Gastrocnemius medialis (tissue), 4 donors: ENCODE results near the gene TOP2B. TPM values are rescaled to one million over a fixed set of nuclear protein-coding genes. Genes with fewer than 3 reads are reported as not detected.

Experiments
- ATAC-seq, 2 donors: fragments of 150-250 bp; one replicate each; pipeline ENCODE4 v1.9.1; 2016
- DNase-seq, 2 donors: peaks; one replicate each; pipeline ENCODE4 v3.0.0-alpha.2; 2019
- H3K27ac ChIP-seq, 4 donors: fragments of 200-600 bp; sonication (generic); 1 replicate in 1 of 4; 2 replicates in 3 of 4; pipeline ENCODE4 v1.5.1; 2016 to 2018; ENCODE audit warnings: mild to moderate bottlenecking in 2 of 4, moderate library complexity in 1 of 4
- H3K27me3 ChIP-seq, 3 donors: fragments of 200-600 bp; sonication (generic) in 2 of 3; 1 replicate in 1 of 3; 2 replicates in 2 of 3; pipeline versions ENCODE4 v1.5.1 to v1.6.0; 2016 to 2019; ENCODE audit warnings: mild to moderate bottlenecking in 1 of 3, moderate library complexity in 1 of 3
- H3K36me3 ChIP-seq, 2 donors: fragments of 200-600 bp; sonication (generic) in 1 of 2; one replicate each; pipeline ENCODE4 v1.5.1; 2017 to 2018
- H3K4me1 ChIP-seq, 2 donors: fragments of 200-600 bp; sonication (generic) in 1 of 2; one replicate each; pipeline ENCODE4 v1.5.1; 2016 to 2017; ENCODE audit warnings: mild to moderate bottlenecking in 2 of 2
- H3K4me3 ChIP-seq, 4 donors: fragments of 200-600 bp; sonication (generic) in 3 of 4; 1 replicate in 1 of 4; 2 replicates in 3 of 4; pipeline ENCODE4 v1.5.1; 2016 to 2019; ENCODE audit warnings: mild to moderate bottlenecking in 2 of 4
- H3K9me3 ChIP-seq, 3 donors: fragments of 200-600 bp; sonication (generic) in 2 of 3; 1 replicate in 1 of 3; 2 replicates in 2 of 3; pipeline ENCODE4 v1.5.1; 2016 to 2019
- POLR2A ChIP-seq, 2 donors: fragments of 450-650 bp; IDR thresholded peaks; one replicate each; pipeline ENCODE4 v1.6.1; 2017; ENCODE audit warnings: antibody characterized with exemption in 2 of 2, mild to moderate bottlenecking in 2 of 2, moderate library complexity in 2 of 2
- in situ Hi-C, 4 donors: fragments of 200-750 bp; cut with MboI; loops; one replicate each; pipeline versions ENCODE4 v1.15.0 to v1.8.0; 2017; ENCODE audit warnings: low sequenced_read_pairs in 4 of 4
- intact Hi-C: fragments of 100-400 bp; cut with DNase I; formaldehyde crosslinking; loops from one replicate; pipeline ENCODE4 v1.15.1; 2023; ENCODE audit warnings: low total_unique reads
- total RNA-seq, 4 donors: library from RNA; depleted of rRNA; stranded (reverse); fragments of >200 nt; gene quantifications; one replicate each; pipeline versions ENCODE4 v1.1.0 to v1.2.3, GENCODE V29; 2016
- TF ChIP-seq, protein P1 (sequence below), 5 experiments: fragments of 450-650 bp in 3 of 5; fragments of 200-600 bp in 2 of 5; sonication (generic) in 2 of 5; IDR thresholded peaks in 4 of 5; conservative IDR thresholded peaks in 1 of 5; 1 replicate in 4 of 5; 2 replicates in 1 of 5; pipeline ENCODE4 v1.5.1; 2016 to 2019; ENCODE audit warnings: antibody characterized with exemption in 5 of 5, mild to moderate bottlenecking in 3 of 5, moderate library complexity in 3 of 5

TOP2B gene
- total RNA-seq, 4 donors from 2014 or later = 56.1 to 81.5 (median 64.7) TPM

DNA sequence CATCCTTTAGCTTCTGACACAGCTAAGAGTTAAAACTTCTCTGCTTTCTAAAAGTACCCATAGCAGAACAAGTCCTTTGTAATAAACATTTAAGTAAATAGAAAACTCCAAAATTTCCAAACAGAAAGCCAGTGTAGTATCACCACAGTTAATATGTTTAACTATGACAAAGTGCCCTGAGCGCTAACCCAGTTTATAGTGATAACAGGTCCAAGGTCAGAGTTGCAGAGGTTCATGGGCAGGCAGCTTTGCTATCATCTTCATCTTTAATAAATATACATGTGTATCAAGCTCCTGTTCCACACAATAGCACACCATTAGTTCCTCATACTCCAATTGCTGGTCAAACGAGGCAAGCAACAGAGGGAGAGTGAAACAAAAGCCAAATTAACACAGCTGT lies 12.4 kb upstream of the TOP2B start:
- intact Hi-C loops = no loop called here
- Histone ChIP-seq H3K4me1 (no peaks in the 10 kb centered on the region), H3K9me3 (no peaks in the 10 kb centered on the region), H3K36me3 (no peaks in the 10 kb centered on the region), H3K27me3 (no peaks in the 10 kb centered on the region), H3K4me3 (no peak overlapping the region), H3K27ac (no peak overlapping the region)
- in situ Hi-C loops = no loop called here
- no peak for DNase-seq
- no peak for TF ChIP-seq POLR2A (IDR thresholded peaks at IDR 0.05)
- TF ChIP-seq, protein P1, sequence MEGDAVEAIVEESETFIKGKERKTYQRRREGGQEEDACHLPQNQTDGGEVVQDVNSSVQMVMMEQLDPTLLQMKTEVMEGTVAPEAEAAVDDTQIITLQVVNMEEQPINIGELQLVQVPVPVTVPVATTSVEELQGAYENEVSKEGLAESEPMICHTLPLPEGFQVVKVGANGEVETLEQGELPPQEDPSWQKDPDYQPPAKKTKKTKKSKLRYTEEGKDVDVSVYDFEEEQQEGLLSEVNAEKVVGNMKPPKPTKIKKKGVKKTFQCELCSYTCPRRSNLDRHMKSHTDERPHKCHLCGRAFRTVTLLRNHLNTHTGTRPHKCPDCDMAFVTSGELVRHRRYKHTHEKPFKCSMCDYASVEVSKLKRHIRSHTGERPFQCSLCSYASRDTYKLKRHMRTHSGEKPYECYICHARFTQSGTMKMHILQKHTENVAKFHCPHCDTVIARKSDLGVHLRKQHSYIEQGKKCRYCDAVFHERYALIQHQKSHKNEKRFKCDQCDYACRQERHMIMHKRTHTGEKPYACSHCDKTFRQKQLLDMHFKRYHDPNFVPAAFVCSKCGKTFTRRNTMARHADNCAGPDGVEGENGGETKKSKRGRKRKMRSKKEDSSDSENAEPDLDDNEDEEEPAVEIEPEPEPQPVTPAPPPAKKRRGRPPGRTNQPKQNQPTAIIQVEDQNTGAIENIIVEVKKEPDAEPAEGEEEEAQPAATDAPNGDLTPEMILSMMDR (IDR thresholded peaks at IDR 0.05 in 4 of 5, conservative IDR thresholded peaks at IDR 0.05 in 1 of 5) = no peak
- no peak for ATAC-seq

DNA sequence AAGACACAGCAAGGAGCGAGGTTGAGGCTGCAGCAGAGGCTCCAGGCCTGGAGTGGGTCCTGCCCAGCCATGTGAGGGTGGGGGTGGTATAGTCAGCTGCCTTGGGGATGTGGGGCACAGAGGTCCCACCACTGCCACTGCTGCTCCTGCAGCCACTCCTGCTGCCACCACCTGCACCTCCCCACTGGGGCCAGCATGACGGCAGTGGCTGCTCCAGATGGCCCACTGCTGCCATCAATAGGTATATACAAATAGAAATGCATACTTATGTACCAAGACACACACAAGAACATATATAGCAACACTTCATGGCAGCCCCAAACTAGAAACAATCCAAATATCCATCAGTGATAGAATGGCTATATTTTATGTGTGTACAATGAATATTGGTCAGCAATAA lies 10.0 kb upstream of the TOP2B start:
- H3K27me3 ChIP-seq = no peaks in the 10 kb centered on the region
- H3K4me1 ChIP-seq = no peaks in the 10 kb centered on the region
- intact Hi-C loops = no loop called here
- no peak overlapping the region for H3K4me3 ChIP-seq
- in situ Hi-C loops = loop anchor here in 3 of 4 donors (25.0 kb wide), 3 partner anchors 88 to 438 kb away; no protein-coding TSS in a partner anchor
- DNase-seq (no peak), ATAC-seq (no peak)
- no peaks in the 10 kb centered on the region for H3K9me3 ChIP-seq
- H3K27ac ChIP-seq = no peak overlapping the region
- TF ChIP-seq, protein P1 (IDR thresholded peaks at IDR 0.05 in 4 of 5, conservative IDR thresholded peaks at IDR 0.05 in 1 of 5) = no peak
- no peak for TF ChIP-seq POLR2A (IDR thresholded peaks at IDR 0.05)
- H3K36me3 ChIP-seq = no peaks in the 10 kb centered on the region

- ATAC-seq (no peak), DNase-seq (no peak)
- Histone ChIP-seq H3K4me1 (no peaks in the 10 kb centered on the region), H3K4me3 (no peak overlapping the region), H3K27me3 (no peaks in the 10 kb centered on the region), H3K9me3 (no peaks in the 10 kb centered on the region), H3K36me3 (no peaks in the 10 kb centered on the region), H3K27ac (no peak overlapping the region)
- TF ChIP-seq POLR2A (IDR thresholded peaks at IDR 0.05) = no peak
- TF ChIP-seq, protein P1 (IDR thresholded peaks at IDR 0.05 in 4 of 5, conservative IDR thresholded peaks at IDR 0.05 in 1 of 5) = no peak
- intact Hi-C loops = no loop called here
- in situ Hi-C loops = loop anchor here in 3 of 4 donors (25.0 kb wide), 3 partner anchors 88 to 438 kb away; no protein-coding TSS in a partner anchor
Measured at GRCh38 chr3:25673738-25674298, 9.1 kb upstream of the TOP2B start.

DNA sequence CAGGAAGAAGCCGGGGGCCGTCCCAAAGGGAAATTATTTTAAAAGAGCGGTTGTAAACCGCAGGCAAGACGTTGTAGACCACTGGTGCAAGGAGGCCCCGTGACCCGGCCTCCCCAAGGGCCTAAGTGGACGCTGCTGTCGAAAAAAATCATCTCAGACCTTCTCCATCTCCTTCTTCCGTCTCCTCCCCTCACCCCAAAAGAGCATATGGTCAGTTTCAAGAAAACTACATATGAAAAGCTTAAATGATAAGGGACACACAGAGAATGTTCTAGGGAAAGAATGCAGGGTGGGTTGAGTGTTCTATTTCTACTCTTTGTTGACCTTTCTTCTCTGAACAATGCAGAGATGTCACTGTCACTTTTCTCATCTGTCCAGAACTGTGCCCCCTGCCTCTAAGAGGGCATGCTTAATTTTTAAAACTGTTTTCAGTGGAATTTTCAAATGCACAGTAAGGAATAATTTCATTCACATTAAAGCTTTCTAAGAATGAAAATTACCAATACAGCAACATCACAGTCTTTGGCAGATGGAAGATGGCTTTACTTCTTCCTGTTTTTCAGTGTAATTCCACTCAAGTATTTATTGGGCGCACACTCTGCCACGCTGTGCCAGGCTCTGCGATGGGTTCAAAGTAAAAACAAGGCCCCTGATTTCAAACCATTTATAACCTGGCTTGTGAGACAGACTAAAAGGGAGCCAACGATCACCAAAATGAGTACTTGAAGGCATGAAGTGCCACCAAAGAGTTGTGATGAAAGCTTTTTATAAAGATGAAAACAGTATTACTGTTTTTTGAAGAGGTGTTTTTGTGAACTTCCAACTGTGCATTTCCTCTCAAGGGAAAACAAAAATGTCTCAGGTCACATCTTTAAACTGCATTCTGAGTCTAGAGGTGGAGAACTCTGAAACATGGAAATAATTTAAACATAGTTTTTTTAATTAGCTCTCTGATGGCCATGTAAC lies 891 bp upstream of the TOP2B start:
- no peak for DNase-seq
- Histone ChIP-seq H3K36me3 (no peaks in the 10 kb centered on the region), H3K27me3 (no peaks in the 10 kb centered on the region), H3K27ac (peak overlapping the region; percentile 91 to 96 (median 95)), H3K4me1 (peaks cover 29 to 36% of the 10 kb centered on the region in 2 donors), H3K4me3 (peak overlapping the region; percentile 70 to 86 (median 74)), H3K9me3 (no peaks in the 10 kb centered on the region)
- no peak for ATAC-seq
- intact Hi-C loops (loop anchor here (1.0 to 10.0 kb wide), 5 partner anchors 117 to 1819 kb away; partner anchors contain the start of genes NGLY1, RARB and SLC4A7), in situ Hi-C loops (loop anchor here in 3 of 4 donors (10.0 to 25.0 kb wide), 4 partner anchors 97 to 447 kb away; partner anchors contain the start of gene NGLY1 (in 1 of the 3))
- TF ChIP-seq, protein P1 (IDR thresholded peaks at IDR 0.05 in 4 of 5, conservative IDR thresholded peaks at IDR 0.05 in 1 of 5) = no peak
- TF ChIP-seq POLR2A (IDR thresholded peaks at IDR 0.05) = no peak
